ENCODE data around the gene SMIM1. TPM values are rescaled to one million over a fixed set of nuclear protein-coding genes. Genes with fewer than 3 reads are reported as not detected.

SMIM1 gene
- total and polyA plus RNA-seq, 9 of the 15 experiments (the other 6 are each of a cell fraction or from before 2014, with no cell fraction given), result 2.3 to 125 (median 24.3) TPM

DNA sequence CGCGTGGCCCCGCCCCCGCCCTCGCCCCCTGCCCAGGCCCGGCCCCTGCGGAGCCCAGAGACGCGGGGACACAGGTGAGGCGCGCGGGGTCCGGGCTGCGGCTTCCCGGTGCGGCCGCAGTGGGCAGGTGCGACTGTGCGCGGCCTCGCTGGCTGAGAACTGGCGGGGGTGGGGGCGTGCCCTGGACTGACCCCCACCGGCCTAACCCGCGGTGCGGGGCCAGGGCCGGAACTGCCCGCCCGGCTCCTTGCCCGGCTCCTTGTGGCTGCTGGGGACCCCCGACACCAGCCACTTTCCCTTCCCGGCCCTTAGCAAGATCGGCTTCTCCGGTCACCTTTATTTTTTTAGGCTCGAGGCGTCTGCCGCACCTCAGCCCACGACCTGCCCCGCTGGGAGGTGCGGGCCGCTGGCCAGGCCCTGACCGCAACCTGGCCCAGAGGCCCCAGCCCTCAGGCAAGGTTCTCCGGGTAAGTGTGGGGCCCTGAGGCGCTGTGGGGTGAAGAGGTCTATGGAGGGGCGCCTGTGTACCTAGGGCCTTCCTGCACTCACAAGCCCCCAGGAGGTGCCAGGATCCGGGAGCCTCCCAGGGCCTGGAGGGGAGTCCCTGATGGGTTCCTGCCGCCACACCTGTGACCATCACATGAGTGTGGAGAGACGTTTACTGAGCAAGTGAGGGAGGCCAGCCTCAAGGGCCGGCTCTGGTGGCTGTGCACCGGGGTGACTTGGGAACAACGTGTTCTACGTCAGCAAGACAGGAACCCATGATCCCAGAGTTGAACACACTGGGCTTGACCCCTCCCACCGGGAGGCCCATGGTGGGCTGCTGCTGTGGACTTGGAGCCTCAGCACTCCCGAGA, at the start of gene SMIM1 (continued):
- TF ChIP-seq ZFP30 (CRISPR knock-in tag; IDR thresholded peaks at IDR 0.05; ENCODE audit: borderline replicate concordance) (no peak), STAG1 (CRISPR knock-in tag; IDR thresholded peaks at IDR 0.05; ENCODE audit: borderline replicate concordance) (no peak), SAFB (IDR thresholded peaks at IDR 0.05; ENCODE audit: borderline replicate concordance, low read depth, low read length) (no peak), TCFL5 (CRISPR knock-in tag; conservative IDR thresholded peaks at IDR 0.05) (no peak), ZBTB17 (CRISPR knock-in tag; IDR thresholded peaks at IDR 0.05) (peak; percentile 69; the same call in 1 of the 2 replicates), PRPF4 (IDR thresholded peaks at IDR 0.05; ENCODE audit: insufficient read depth, low read depth, low read length, poor library complexity, severe bottlenecking) (no peak), RAD21 (CRISPR knock-in tag; conservative IDR thresholded peaks at IDR 0.05 in 1 of 2, IDR thresholded peaks at IDR 0.05 in 1 of 2) (no peak), CSDE1 (IDR thresholded peaks at IDR 0.05) (no peak), ID3 (CRISPR knock-in tag; IDR thresholded peaks at IDR 0.05) (no peak), ID3 (tag; IDR thresholded peaks at IDR 0.05) (peak; percentile 36; the same call in 1 of the 2 replicates), HMGN3 (IDR thresholded peaks at IDR 0.05; ENCODE audit: borderline replicate concordance, extremely low read depth, insufficient read length, low read depth, low read length) (no peak), ZNF695 (CRISPR knock-in tag; IDR thresholded peaks at IDR 0.05) (no peak), HNRNPUL1 (IDR thresholded peaks at IDR 0.05; ENCODE audit: low read length) (no peak), ZNF639 (CRISPR knock-in tag; conservative IDR thresholded peaks at IDR 0.05 in 1 of 2, IDR thresholded peaks at IDR 0.05 in 1 of 2) (no peak), ZBTB12 (CRISPR knock-in tag; IDR thresholded peaks at IDR 0.05) (peak; percentile 53; the same call in 1 of the 2 replicates), ARHGAP35 (IDR thresholded peaks at IDR 0.05; ENCODE audit: partially characterized antibody) (no peak), TOE1 (IDR thresholded peaks at IDR 0.05; ENCODE audit: borderline replicate concordance) (no peak), TOE1 (CRISPR knock-in tag; IDR thresholded peaks at IDR 0.05; ENCODE audit: borderline replicate concordance, low read depth) (no peak)
